Thyroid gland (tissue), 4 donors: ENCODE data around the gene CCDC85C. TPM values are rescaled to one million over a fixed set of nuclear protein-coding genes. Genes with fewer than 3 reads are reported as not detected.

Experiments
- DNase-seq, 2 donors: peaks; one replicate each; pipeline ENCODE4 v3.0.0-alpha.2; 2019
- H3K27ac ChIP-seq, 3 donors: fragments of 200-600 bp; sonication (generic); 1 replicate in 2 of 3; 2 replicates in 1 of 3; pipeline ENCODE4 v1.5.1; 2016 to 2019; ENCODE audit warnings: mild to moderate bottlenecking in 1 of 3, moderate library complexity in 1 of 3
- H3K27me3 ChIP-seq: fragments of 200-600 bp; sonication (generic); one replicate; pipeline ENCODE4 v1.5.1; 2019
- H3K36me3 ChIP-seq, 2 donors: fragments of 200-600 bp; sonication (generic); one replicate each; pipeline ENCODE4 v1.5.1; 2016 to 2019
- H3K4me1 ChIP-seq, 2 donors: fragments of 200-600 bp; sonication (generic); one replicate each; pipeline ENCODE4 v1.5.1; 2017 to 2019
- H3K4me3 ChIP-seq, 3 donors: fragments of 200-600 bp; sonication (generic); replicated peaks in 1 of 3; 1 replicate in 2 of 3; 2 replicates in 1 of 3; pipeline ENCODE4 v1.5.1; 2016; ENCODE audit warnings: mild to moderate bottlenecking in 1 of 3
- H3K9me3 ChIP-seq: fragments of 200-600 bp; sonication (generic); one replicate; pipeline ENCODE4 v1.5.1; 2017
- CTCF ChIP-seq, 6 experiments: fragments of 200-600 bp in 3 of 6; fragments of 450-650 bp in 3 of 6; sonication (generic) in 3 of 6; IDR thresholded peaks; one replicate each; pipeline ENCODE4 v1.5.1; 2016 to 2019; ENCODE audit warnings: antibody characterized with exemption in 6 of 6, mild to moderate bottlenecking in 2 of 6, inconsistent platforms in 1 of 6, moderate library complexity in 1 of 6
- POLR2A ChIP-seq, 2 donors: fragments of 450-650 bp; IDR thresholded peaks; one replicate each; pipeline ENCODE4 v1.6.1; 2017; ENCODE audit warnings: antibody characterized with exemption in 2 of 2, mild to moderate bottlenecking in 2 of 2, moderate library complexity in 1 of 2
- WGBS, 2 donors: methylation state at CpG; one replicate each; pipeline ENCODE4 v1.1.5; 2017; 5-methylcytosine and 5-hydroxymethylcytosine counted together
- intact Hi-C: fragments of 100-400 bp; cut with DNase I; formaldehyde crosslinking; loops from one replicate; pipeline ENCODE4 v1.15.1; 2023
- total RNA-seq, 4 donors: library from RNA; depleted of rRNA; stranded (reverse); fragments of >200 nt; gene quantifications; one replicate each; pipeline ENCODE4 v1.2.3, GENCODE V29; 2016

The CCDC85C gene
- total RNA-seq, 4 donors from 2014 or later = 8.6 to 28.3 (median 17.3) TPM

DNA sequence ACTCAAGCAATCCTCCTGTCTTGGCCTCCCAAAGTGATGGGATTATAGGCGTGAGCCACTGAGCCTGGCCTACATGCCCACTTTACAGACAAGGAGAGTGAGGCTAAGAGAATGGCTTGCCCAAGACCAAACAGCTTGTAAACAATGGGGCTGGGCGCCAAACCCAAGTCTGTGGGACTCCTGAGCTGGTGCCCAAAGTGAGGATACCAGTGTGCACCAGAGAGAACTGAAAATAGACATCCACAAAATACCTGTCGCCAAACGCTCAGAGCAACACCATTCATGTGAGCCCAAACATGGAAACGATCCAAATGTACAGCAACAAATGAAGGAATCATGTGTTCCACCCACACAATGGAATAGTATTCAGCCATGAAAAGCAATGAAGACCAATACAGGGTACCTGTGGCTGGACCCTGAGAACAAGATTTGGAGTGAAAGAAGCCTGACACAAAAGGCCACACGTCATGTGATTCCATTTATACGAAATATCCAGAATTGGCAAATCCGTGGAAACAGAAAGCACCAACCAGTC lies 84.6 kb downstream of the CCDC85C start:
- intact Hi-C loops = no loop called here

DNA sequence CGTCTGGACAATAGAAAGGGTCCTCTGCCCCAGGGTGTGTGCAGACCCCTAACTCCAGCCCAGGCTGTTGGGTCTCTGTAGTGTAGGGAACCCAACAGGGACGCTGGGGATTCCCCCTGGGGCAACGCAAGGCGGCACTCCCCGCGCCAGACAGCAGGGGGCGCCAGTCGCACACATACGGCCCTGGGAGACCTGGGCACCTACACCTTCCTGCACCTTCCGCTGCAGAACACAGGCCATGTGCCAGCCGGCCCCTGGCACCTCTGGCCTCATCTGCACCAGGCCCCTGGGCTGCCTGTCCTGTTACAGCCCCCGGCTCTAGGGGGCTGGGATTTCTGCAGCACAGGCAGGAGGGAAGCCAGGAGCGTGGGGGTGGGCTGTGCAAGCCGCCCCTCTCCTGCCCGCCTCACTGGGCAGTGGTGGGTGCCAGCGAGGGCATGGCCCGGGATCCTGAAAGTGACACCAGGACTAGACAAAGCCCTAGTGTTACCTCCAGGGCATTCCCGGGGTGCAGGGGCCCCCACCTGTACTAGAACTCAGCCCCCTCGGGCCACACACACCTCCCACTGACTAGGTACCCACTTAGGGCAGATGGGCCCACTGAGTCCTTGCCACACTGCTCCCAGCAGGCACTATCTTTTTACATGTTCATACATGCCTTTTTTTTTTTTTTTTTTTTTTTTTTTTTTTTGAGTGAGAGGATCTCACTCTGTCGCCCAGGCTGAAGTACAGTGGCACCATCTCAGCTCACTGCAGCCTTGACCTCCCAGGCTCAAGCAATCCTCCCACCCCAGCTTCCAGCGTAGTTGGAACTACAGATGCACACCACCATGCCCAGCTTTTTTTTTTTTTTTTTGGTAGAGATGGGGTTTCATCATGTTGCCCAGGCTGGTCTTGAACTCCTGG lies 85.3 kb downstream of the CCDC85C start:
- TF ChIP-seq POLR2A (IDR thresholded peaks at IDR 0.05) (no peak), CTCF (IDR thresholded peaks at IDR 0.05) (peak; percentile 95 to 99 (median 97))
- H3K27me3 ChIP-seq = no peaks in the 10 kb centered on the region
- no peak overlapping the region for H3K27ac ChIP-seq
- no peaks in the 10 kb centered on the region for H3K36me3 ChIP-seq
- no peaks in the 10 kb centered on the region for H3K9me3 ChIP-seq
- DNase-seq = peak; percentile 84 to 87
- 79 to 91% methylated on average over 9 to 10 of the region's 21 CpGs for WGBS, 2 donors
- no peak overlapping the region for H3K4me3 ChIP-seq
- intact Hi-C loops = loop anchor here (1.0 kb wide), 1 partner anchor 111 kb away; no protein-coding TSS in a partner anchor
- peaks cover 5 to 19% of the 10 kb centered on the region in 2 donors for H3K4me1 ChIP-seq

More for the DNA sequence above, 84.6 kb downstream of the CCDC85C start:
- DNase-seq = no peak
- Histone ChIP-seq H3K4me1 (peaks cover 5 to 26% of the 10 kb centered on the region in 2 donors), H3K27me3 (no peaks in the 10 kb centered on the region), H3K27ac (no peak overlapping the region), H3K36me3 (no peaks in the 10 kb centered on the region), H3K9me3 (no peaks in the 10 kb centered on the region), H3K4me3 (no peak overlapping the region)
- TF ChIP-seq POLR2A (IDR thresholded peaks at IDR 0.05) (no peak), CTCF (IDR thresholded peaks at IDR 0.05) (no peak)
- WGBS, 2 donors = 95 to 97% methylated on average over 8 of the region's 8 CpGs

- H3K27ac ChIP-seq = no peak overlapping the region
- peaks cover 0 to 10% of the 10 kb centered on the region in 2 donors for H3K4me1 ChIP-seq
- no peak for TF ChIP-seq POLR2A (IDR thresholded peaks at IDR 0.05)
- TF ChIP-seq CTCF (IDR thresholded peaks at IDR 0.05) = no peak
- 80 to 83% methylated on average over 1 to 2 of the region's 16 CpGs for WGBS, 2 donors
- no peak for DNase-seq
- no peaks in the 10 kb centered on the region for H3K9me3 ChIP-seq
- intact Hi-C loops = loop anchor here (1.0 kb wide), 1 partner anchor 111 kb away; no protein-coding TSS in a partner anchor
- H3K36me3 ChIP-seq = no peaks in the 10 kb centered on the region
- no peaks in the 10 kb centered on the region for H3K27me3 ChIP-seq
- H3K4me3 ChIP-seq = no peak overlapping the region
Observed at GRCh38 chr14:99517643-99518381, 86.2 kb downstream of the CCDC85C start.

DNA sequence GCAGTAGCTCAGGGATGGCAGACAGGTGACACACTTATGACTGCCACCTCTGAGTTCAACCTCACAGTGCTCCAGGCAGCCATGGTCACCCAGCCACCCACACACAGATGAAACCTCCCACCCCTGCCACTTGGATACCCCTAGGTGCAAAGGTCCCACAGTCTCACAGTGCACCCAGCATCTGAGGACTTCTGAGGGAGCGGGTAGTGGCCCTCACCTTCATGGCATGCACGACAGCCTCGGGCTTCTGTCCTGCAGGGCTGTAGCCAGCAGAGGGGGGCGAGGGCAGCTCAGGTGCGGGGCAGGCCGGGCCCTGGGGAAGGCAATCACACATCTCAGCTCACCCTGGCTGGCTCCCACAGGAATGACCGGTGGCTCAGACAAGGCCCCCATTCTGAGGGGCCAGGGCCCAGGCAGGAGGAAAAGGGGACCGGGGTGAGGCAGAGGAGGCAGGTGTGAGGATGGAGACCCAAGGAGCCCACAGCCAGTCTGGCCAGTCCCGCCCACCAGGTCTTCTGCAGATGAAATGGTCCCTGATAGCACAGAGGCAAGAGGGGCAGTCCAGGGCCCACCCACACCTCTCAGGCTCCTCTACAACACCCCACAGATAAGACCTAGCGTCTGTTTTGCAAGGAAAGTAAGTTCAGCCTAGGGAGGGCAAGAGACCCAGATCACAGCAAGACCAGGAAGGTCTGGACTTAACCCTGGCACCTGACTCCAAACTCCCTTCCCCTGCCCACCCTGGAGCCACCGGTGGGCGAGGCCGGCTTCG lies 87.0 kb downstream of the CCDC85C start:
- no peak for DNase-seq
- no peak for TF ChIP-seq POLR2A (IDR thresholded peaks at IDR 0.05)
- TF ChIP-seq CTCF (IDR thresholded peaks at IDR 0.05) = no peak
- Histone ChIP-seq H3K27me3 (no peaks in the 10 kb centered on the region), H3K36me3 (no peaks in the 10 kb centered on the region), H3K4me1 (peaks cover 0 to 7% of the 10 kb centered on the region in 2 donors), H3K27ac (no peak overlapping the region), H3K4me3 (no peak overlapping the region), H3K9me3 (no peaks in the 10 kb centered on the region)
- intact Hi-C loops = no loop called here
- WGBS, 2 donors = 79 to 84% methylated on average over 8 to 10 of the region's 14 CpGs
